Tibial nerve (tissue), 4 donors: ENCODE data around the gene ARL14EP. TPM values are rescaled to one million over a fixed set of nuclear protein-coding genes. Genes with fewer than 3 reads are reported as not detected.

ENCODE experiments used
- DNase-seq, 2 donors: peaks; one replicate each; pipeline ENCODE4 v3.0.0-alpha.2; 2019; ENCODE audit warnings: low spot score in 2 of 2
- H3K27ac ChIP-seq, 4 donors: fragments of 200-600 bp; sonication (generic) in 3 of 4; one replicate each; pipeline ENCODE4 v1.5.1; 2017 to 2019; ENCODE audit warnings: mild to moderate bottlenecking in 1 of 4
- H3K27me3 ChIP-seq, 2 donors: fragments of 200-600 bp; sonication (generic) in 1 of 2; one replicate each; pipeline versions ENCODE4 v1.5.1 to v1.6.0; 2017 to 2019
- H3K36me3 ChIP-seq, 3 donors: fragments of 200-600 bp; sonication (generic); one replicate each; pipeline ENCODE4 v1.5.1; 2018 to 2019
- H3K4me1 ChIP-seq, 4 donors: fragments of 200-600 bp; sonication (generic) in 3 of 4; one replicate each; pipeline ENCODE4 v1.5.1; 2017 to 2019
- H3K4me3 ChIP-seq, 4 donors: fragments of 200-600 bp; sonication (generic) in 3 of 4; one replicate each; pipeline ENCODE4 v1.5.1; 2017 to 2019; ENCODE audit warnings: mild to moderate bottlenecking in 1 of 4, moderate library complexity in 1 of 4
- H3K9me3 ChIP-seq, 4 donors: fragments of 200-600 bp; sonication (generic) in 3 of 4; one replicate each; pipeline ENCODE4 v1.5.1; 2017 to 2019
- EP300 ChIP-seq, 2 donors: sonication (generic); formaldehyde crosslinking; IDR thresholded peaks; one replicate each; pipeline ENCODE4 v1.6.1; 2017; ENCODE audit warnings: antibody characterized with exemption in 2 of 2, mild to moderate bottlenecking in 1 of 2
- POLR2A ChIP-seq, 2 donors: fragments of 450-650 bp; IDR thresholded peaks; one replicate each; pipeline ENCODE4 v1.6.1; 2017; ENCODE audit warnings: antibody characterized with exemption in 2 of 2, mild to moderate bottlenecking in 2 of 2, moderate library complexity in 2 of 2
- WGBS, 2 donors: methylation state at CpG; one replicate each; pipeline ENCODE4 v1.1.5; 2018; 5-methylcytosine and 5-hydroxymethylcytosine counted together
- total RNA-seq, 4 donors: library from RNA; depleted of rRNA; stranded (reverse); fragments of >200 nt; gene quantifications; one replicate each; pipeline ENCODE4 v1.1.0, GENCODE V29; 2016
- TF ChIP-seq, protein P1 (sequence below), 5 experiments: fragments of 200-600 bp in 3 of 5; fragments of 450-650 bp in 2 of 5; sonication (generic) in 3 of 5; IDR thresholded peaks; one replicate each; pipeline ENCODE4 v1.5.1; 2016 to 2019; ENCODE audit warnings: antibody characterized with exemption in 5 of 5, mild to moderate bottlenecking in 3 of 5, moderate library complexity in 2 of 5

Gene ARL14EP
- total RNA-seq, 4 donors from 2014 or later = 12.1 to 20.8 (median 16.1) TPM

DNA sequence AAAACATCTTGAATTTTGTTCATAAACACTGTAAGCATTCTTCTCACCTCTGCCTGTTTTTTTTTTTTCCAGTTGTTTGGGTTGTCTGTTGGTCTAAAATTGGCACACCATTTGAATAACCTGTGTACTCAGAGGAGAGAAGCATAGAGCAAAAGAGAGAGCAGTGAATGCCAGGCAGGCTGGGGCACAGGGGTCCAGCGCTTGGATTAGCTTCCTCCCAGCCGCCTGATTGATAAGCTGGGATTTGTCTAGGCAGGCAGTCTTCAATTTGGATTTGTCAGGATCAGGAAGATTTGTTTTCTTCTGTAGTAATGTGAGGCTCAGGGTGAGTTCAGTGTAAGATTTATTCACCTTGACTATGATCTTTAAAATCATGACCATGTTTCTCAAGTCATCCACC is 59.0 kb downstream of the ARL14EP start:
- 81% methylated on average over 2 of the region's 2 CpGs for WGBS, 2 donors
- Histone ChIP-seq H3K27ac (no peak overlapping the region), H3K9me3 (no peaks in the 10 kb centered on the region), H3K27me3 (no peaks in the 10 kb centered on the region), H3K4me1 (no peaks in the 10 kb centered on the region), H3K36me3 (no peaks in the 10 kb centered on the region), H3K4me3 (no peak overlapping the region)
- TF ChIP-seq, protein P1, sequence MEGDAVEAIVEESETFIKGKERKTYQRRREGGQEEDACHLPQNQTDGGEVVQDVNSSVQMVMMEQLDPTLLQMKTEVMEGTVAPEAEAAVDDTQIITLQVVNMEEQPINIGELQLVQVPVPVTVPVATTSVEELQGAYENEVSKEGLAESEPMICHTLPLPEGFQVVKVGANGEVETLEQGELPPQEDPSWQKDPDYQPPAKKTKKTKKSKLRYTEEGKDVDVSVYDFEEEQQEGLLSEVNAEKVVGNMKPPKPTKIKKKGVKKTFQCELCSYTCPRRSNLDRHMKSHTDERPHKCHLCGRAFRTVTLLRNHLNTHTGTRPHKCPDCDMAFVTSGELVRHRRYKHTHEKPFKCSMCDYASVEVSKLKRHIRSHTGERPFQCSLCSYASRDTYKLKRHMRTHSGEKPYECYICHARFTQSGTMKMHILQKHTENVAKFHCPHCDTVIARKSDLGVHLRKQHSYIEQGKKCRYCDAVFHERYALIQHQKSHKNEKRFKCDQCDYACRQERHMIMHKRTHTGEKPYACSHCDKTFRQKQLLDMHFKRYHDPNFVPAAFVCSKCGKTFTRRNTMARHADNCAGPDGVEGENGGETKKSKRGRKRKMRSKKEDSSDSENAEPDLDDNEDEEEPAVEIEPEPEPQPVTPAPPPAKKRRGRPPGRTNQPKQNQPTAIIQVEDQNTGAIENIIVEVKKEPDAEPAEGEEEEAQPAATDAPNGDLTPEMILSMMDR (IDR thresholded peaks at IDR 0.05) = no peak
- TF ChIP-seq POLR2A (IDR thresholded peaks at IDR 0.05) = no peak
- TF ChIP-seq EP300 (IDR thresholded peaks at IDR 0.05) = no peak
- no peak for DNase-seq

Other genes with a start within 250 kb of the ARL14EP start
- not detected for gene FSHB, start 92.1 kb upstream of the ARL14EP start, total RNA-seq